Stomach (tissue), 9 donors: Measurements from ENCODE around the gene AMER3. TPM values are rescaled to one million over a fixed set of nuclear protein-coding genes. Genes with fewer than 3 reads are reported as not detected.
A peak's percentile ranks its signal among the peaks of the same experiment; 100 is the strongest.

Source experiments
- DNase-seq, 2 donors: peaks; one replicate each; pipeline versions ENCODE4 v3.0.0 to v3.0.0-alpha.2; 2013 to 2019
- H3K27ac ChIP-seq, 5 donors: fragments of 200-600 bp in 4 of 5; sonication (generic) in 4 of 5; one replicate each; pipeline ENCODE4 v1.5.1; 2013 to 2019; ENCODE audit warnings: mild to moderate bottlenecking in 1 of 5, moderate library complexity in 1 of 5
- H3K27me3 ChIP-seq, 3 donors: fragments of 200-600 bp; sonication (generic); one replicate each; pipeline ENCODE4 v1.5.1; 2017 to 2019; ENCODE audit warnings: mixed run types in 1 of 3
- H3K36me3 ChIP-seq, 4 donors: fragments of 200-600 bp; sonication (generic); 1 replicate in 3 of 4; 2 replicates in 1 of 4; pipeline ENCODE4 v1.5.1; 2016 to 2019
- H3K4me1 ChIP-seq, 4 donors: fragments of 200-600 bp; sonication (generic); one replicate each; pipeline ENCODE4 v1.5.1; 2016 to 2019
- H3K4me3 ChIP-seq, 4 donors: fragments of 200-600 bp; sonication (generic) in 3 of 4; one replicate each; pipeline ENCODE4 v1.5.1; 2016 to 2019; ENCODE audit warnings: mild to moderate bottlenecking in 1 of 4
- H3K9me3 ChIP-seq, 4 donors: fragments of 200-600 bp; sonication (generic); one replicate each; pipeline ENCODE4 v1.5.1; 2016 to 2019
- EP300 ChIP-seq: sonication (generic); formaldehyde crosslinking; IDR thresholded peaks from one replicate; pipeline ENCODE4 v1.6.1; 2017; ENCODE audit warnings: antibody characterized with exemption
- POLR2A ChIP-seq, 4 donors: fragments of 450-650 bp; IDR thresholded peaks; one replicate each; pipeline ENCODE4 v1.6.1; 2016; ENCODE audit warnings: antibody characterized with exemption in 4 of 4, control low read depth in 2 of 4, mild to moderate bottlenecking in 1 of 4, moderate library complexity in 1 of 4
- POLR2AphosphoS5 ChIP-seq, 3 donors: sonication (generic); formaldehyde crosslinking; IDR thresholded peaks; one replicate each; pipeline ENCODE4 v1.6.1; 2016; ENCODE audit warnings: antibody characterized with exemption in 3 of 3
- WGBS, 5 donors: extraction: QIAGEN DNeasy Blood & Tissue Kit in 3 of 5; methylation state at CpG; one replicate each; pipeline versions ENCODE4 v1.1.5 to v1.1.7; 2013 to 2018; 5-methylcytosine and 5-hydroxymethylcytosine counted together
- intact Hi-C: fragments of 100-400 bp; cut with DNase I; formaldehyde crosslinking; loops from one replicate; pipeline ENCODE4 v1.15.1; 2023; ENCODE audit warnings: low total_unique reads
- polyA plus RNA-seq, 3 donors: library from polyadenylated mRNA; stranded (reverse); fragments of 200-250 nt; gene quantifications; one replicate each; pipeline ENCODE4 v1.2.3, GENCODE V29; 2013
- total RNA-seq, 5 donors: library from RNA; depleted of rRNA; stranded (reverse); fragments of >200 nt; gene quantifications; one replicate each; pipeline versions ENCODE4 v1.1.0 to v1.2.3, GENCODE V29; 2014 to 2016
- TF ChIP-seq, protein P1 (sequence below), 7 experiments: fragments of 450-650 bp in 4 of 7; fragments of 200-600 bp in 3 of 7; sonication (generic) in 3 of 7; IDR thresholded peaks; one replicate each; pipeline ENCODE4 v1.5.1; 2016 to 2019; ENCODE audit warnings: antibody characterized with exemption in 7 of 7, control low read depth in 2 of 7, mild to moderate bottlenecking in 1 of 7
- donor health status: healthy with polysubstance abuse.
- donor health status: Bipolar disorder and iron deficiency.
- donor health status: healthy.

AMER3 gene
- total and polyA plus RNA-seq, 8 donors, result 0.08 to 0.61 (median 0.50) TPM; not detected in 2

DNA sequence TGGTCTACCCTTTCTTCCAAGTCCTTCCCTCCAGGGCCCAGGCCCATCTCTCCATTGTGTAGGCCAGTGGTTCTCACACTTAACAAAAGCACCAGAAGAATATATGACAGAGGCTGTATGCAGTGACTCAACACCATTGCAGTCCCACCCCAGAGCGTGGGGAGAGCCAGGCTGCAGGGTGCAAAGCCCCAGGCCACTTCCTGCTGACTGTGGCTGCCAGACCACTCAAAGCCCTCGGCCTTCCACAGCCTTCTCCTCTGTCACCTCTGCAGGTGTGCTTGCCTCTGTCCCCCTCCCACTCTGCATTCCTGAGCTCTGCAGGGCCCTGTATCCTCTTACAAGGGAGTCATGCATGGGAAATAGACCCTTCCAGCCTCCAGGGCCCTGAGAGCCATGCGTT, 41.0 kb downstream of the AMER3 start:
- DNase-seq, result no peak
- H3K4me1 ChIP-seq, result peaks cover 10 to 25% (median 17%) of the 10 kb centered on the region in 4 donors
- WGBS, 5 donors, result 58 to 74% (median 66%) methylated on average over 3 of the region's 3 CpGs
- H3K4me3 ChIP-seq, result no peak overlapping the region
- H3K27ac ChIP-seq, result no peak overlapping the region
- no peaks in the 10 kb centered on the region for H3K36me3 ChIP-seq
- H3K9me3 ChIP-seq, result no peaks in the 10 kb centered on the region
- TF ChIP-seq, protein P1, sequence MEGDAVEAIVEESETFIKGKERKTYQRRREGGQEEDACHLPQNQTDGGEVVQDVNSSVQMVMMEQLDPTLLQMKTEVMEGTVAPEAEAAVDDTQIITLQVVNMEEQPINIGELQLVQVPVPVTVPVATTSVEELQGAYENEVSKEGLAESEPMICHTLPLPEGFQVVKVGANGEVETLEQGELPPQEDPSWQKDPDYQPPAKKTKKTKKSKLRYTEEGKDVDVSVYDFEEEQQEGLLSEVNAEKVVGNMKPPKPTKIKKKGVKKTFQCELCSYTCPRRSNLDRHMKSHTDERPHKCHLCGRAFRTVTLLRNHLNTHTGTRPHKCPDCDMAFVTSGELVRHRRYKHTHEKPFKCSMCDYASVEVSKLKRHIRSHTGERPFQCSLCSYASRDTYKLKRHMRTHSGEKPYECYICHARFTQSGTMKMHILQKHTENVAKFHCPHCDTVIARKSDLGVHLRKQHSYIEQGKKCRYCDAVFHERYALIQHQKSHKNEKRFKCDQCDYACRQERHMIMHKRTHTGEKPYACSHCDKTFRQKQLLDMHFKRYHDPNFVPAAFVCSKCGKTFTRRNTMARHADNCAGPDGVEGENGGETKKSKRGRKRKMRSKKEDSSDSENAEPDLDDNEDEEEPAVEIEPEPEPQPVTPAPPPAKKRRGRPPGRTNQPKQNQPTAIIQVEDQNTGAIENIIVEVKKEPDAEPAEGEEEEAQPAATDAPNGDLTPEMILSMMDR (IDR thresholded peaks at IDR 0.05), result no peak
- no peak for TF ChIP-seq POLR2A (IDR thresholded peaks at IDR 0.05)
- intact Hi-C loops, result loop anchor here (5.0 to 10.0 kb wide), 2 partner anchors 79 to 126 kb away; no protein-coding TSS in a partner anchor
- peaks cover 0 to 18% (median 0%) of the 10 kb centered on the region in 3 donors for H3K27me3 ChIP-seq

DNA sequence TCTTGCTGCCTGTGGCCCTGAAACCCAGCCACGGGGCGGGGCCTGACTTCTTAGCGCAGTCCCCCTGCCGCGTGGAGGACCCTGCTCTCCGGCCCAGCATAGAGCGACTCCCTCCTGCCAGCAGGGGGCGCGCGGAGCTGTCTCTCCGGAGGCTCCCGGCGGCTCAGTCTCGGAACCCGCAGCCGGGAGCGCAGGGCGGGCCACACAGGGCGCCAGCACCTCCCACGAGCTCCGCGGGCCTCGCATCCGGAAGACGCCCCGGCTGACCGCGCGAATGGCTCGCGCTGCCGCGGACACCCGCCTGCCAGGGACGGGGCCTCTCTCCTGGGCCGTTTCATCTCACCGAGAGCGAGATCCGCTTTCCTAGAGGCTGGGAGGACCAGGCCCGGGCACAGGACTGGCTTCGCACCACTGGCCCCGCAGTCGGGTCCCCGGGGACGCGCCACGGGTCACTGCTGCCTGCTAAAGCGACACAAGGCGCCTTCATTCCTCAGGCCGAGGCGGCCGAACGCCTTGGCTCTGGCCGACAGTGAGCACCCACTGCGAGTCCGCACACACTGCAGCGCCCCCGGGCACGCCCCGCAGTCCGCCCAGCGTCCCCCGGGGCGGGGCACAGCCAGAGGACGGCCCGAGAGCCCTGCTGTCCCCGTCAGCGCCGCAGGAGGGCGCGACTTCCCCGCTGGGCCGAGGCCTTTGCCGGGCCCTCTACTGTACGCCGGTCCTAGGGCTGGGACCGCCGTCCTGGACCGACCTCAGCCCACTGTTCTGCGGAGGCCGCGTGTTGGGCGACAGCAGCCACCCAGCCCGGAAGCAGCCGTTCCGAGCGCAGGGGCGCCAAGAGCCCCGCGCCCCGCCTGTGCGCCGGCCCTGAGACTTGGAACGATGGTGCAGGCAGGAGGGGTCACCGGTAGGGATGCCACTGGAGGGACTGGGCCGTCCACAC, 42.4 kb downstream of the AMER3 start:
- no peak for TF ChIP-seq POLR2A (IDR thresholded peaks at IDR 0.05)
- peak; percentile 20 to 25 (median 22) for TF ChIP-seq POLR2AphosphoS5 (IDR thresholded peaks at IDR 0.05)
- TF ChIP-seq, protein P1 (IDR thresholded peaks at IDR 0.05), result peak in 5 of 7 experiments; percentile 73 to 92 (median 84)
- no peak for TF ChIP-seq EP300
- H3K4me3 ChIP-seq, result peak overlapping the region; percentile 68 to 83 (median 71)
- peak overlapping the region; percentile 85 to 94 (median 90) for H3K27ac ChIP-seq
- H3K27me3 ChIP-seq, result peaks cover 0 to 18% (median 0%) of the 10 kb centered on the region in 3 donors
- no peaks in the 10 kb centered on the region for H3K36me3 ChIP-seq
- intact Hi-C loops, result loop anchor here (5.0 to 10.0 kb wide), 2 partner anchors 77 to 125 kb away; no protein-coding TSS in a partner anchor
- 0 to 1% (median 0%) methylated on average over 5 to 96 of the region's 96 CpGs for WGBS, 5 donors
- H3K4me1 ChIP-seq, result peaks cover 10 to 21% (median 17%) of the 10 kb centered on the region in 4 donors
- H3K9me3 ChIP-seq, result no peaks in the 10 kb centered on the region
- DNase-seq, result peak; percentile 91 to 96

DNA sequence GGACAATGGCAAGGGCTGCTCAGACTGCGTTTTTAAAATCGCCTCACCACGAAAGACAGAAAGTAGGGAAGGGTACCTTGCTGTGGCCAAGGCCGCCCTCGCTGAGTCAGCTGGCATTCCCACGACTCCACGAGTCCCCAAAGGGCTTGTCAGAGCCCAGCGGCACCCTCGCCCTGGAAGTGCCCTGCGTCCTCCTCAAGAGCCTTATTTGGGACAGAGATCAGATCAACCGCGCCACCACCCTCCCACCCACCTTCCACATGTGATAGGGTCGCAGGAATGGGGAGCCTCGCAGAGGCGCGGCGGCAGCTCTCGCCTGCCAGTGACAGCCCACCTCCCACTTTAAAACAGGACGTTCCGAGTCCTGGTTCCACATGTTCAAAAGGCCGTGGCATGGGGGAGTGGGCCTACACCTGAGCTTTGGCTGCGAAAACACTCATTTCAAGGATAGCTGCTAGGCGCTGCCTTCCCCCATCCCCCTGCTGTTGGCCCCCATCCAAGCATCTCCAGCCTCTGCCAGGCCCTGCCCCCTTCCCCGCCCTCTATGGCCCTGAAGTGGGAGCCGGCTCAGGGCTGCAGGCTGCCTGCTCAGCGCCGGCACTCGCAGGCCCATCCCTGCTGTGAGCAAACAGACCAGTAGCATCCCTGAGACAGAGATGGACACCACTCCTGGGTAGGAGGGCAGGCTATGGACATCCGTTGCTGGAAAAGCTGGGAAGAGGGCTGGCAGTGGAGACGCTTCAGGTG, 43.3 kb downstream of the AMER3 start:
- peak overlapping the region; percentile 68 to 83 (median 71) for H3K4me3 ChIP-seq
- no peak for TF ChIP-seq POLR2AphosphoS5 (IDR thresholded peaks at IDR 0.05)
- intact Hi-C loops, result loop anchor here (5.0 to 10.0 kb wide), 2 partner anchors 76 to 124 kb away; no protein-coding TSS in a partner anchor
- no peaks in the 10 kb centered on the region for H3K36me3 ChIP-seq
- no peaks in the 10 kb centered on the region for H3K9me3 ChIP-seq
- peaks cover 10 to 21% (median 17%) of the 10 kb centered on the region in 4 donors for H3K4me1 ChIP-seq
- peak overlapping the region in 4 of 5 donors; percentile 85 to 94 (median 90) for H3K27ac ChIP-seq
- peaks cover 0 to 16% (median 0%) of the 10 kb centered on the region in 3 donors for H3K27me3 ChIP-seq
- peak in 1 of 2 donors; percentile 82 for DNase-seq
- 15 to 26% (median 18%) methylated on average over 20 to 30 of the region's 30 CpGs for WGBS, 5 donors

DNA sequence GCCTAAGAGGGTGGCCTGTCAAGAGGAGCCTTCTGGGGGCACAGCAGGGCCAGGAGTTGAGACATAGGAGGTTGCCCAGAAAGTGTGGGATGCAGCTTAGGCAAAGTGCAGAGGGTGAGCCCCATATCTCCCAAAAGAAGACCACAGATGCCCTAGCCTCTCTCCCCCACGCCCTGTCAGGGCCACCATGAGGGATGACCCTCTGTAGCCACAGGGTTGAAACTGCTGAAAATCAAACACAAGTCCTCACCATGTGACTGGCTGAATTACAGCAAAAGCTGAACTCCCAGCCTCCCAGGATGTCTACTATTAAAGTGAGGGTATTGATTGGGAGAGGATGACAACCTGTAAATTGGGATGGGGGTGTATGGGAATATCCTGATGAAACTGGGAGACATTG, 44.0 kb downstream of the AMER3 start:
- no peak overlapping the region for H3K27ac ChIP-seq

More for the DNA sequence above, 44.0 kb downstream of the AMER3 start:
- Histone ChIP-seq H3K4me1 (peaks cover 10 to 21% (median 17%) of the 10 kb centered on the region in 4 donors), H3K4me3 (no peak overlapping the region), H3K36me3 (no peaks in the 10 kb centered on the region), H3K9me3 (no peaks in the 10 kb centered on the region), H3K27me3 (peaks cover 0 to 15% (median 0%) of the 10 kb centered on the region in 3 donors)
- TF ChIP-seq EP300, result no peak
- TF ChIP-seq, protein P1 (IDR thresholded peaks at IDR 0.05), result no peak
- TF ChIP-seq POLR2A (IDR thresholded peaks at IDR 0.05), result no peak
- no peak for TF ChIP-seq POLR2AphosphoS5 (IDR thresholded peaks at IDR 0.05)
- intact Hi-C loops, result loop anchor here (5.0 to 10.0 kb wide), 2 partner anchors 76 to 123 kb away; no protein-coding TSS in a partner anchor
- WGBS, 5 donors, result 73 to 100% (median 83%) methylated on average over 1 of the region's 1 CpG
- DNase-seq, result no peak
